KMS-11 (cell line): ENCODE measurements around the gene F8.
A peak's percentile ranks its signal among the peaks of the same experiment; 100 is the strongest.

Experiments
- H2AFZ ChIP-seq: fragments of 200-600 bp; sonication (generic); 2 replicates; pipeline ENCODE4 v1.6.1; 2016; ENCODE audit warnings: antibody characterized with exemption, mixed run types, low read depth
- H3K27ac ChIP-seq: fragments of 200-600 bp; sonication (generic); 2 replicates; pipeline ENCODE4 v1.6.1; 2016; ENCODE audit warnings: mild to moderate bottlenecking, mixed run types
- H3K27me3 ChIP-seq: fragments of 200-600 bp; sonication (generic); 2 replicates; pipeline ENCODE4 v1.6.1; 2017; ENCODE audit warnings: mild to moderate bottlenecking, low read depth, mixed run types, moderate library complexity; ENCODE audit not compliant: insufficient read depth
- H3K36me3 ChIP-seq: fragments of 200-600 bp; sonication (generic); 2 replicates; pipeline ENCODE4 v1.6.1; 2017; ENCODE audit warnings: mild to moderate bottlenecking, mixed run types; ENCODE audit not compliant: insufficient read depth
- H3K4me1 ChIP-seq: fragments of 200-600 bp; sonication (generic); 2 replicates; pipeline ENCODE4 v1.6.1; 2016; ENCODE audit warnings: mild to moderate bottlenecking, low read depth, mixed run types; ENCODE audit not compliant: poor library complexity, severe bottlenecking
- H3K4me2 ChIP-seq: fragments of 200-600 bp; sonication (generic); 2 replicates; pipeline ENCODE4 v1.7.0; 2016; ENCODE audit warnings: mild to moderate bottlenecking, mixed run types
- H3K4me3 ChIP-seq: fragments of 200-600 bp; sonication (generic); IDR thresholded peaks from 2 replicates; pipeline ENCODE4 v1.6.1; 2017; ENCODE audit warnings: low read depth, low read length, mixed read lengths; ENCODE audit not compliant: insufficient read depth
- H3K79me2 ChIP-seq: fragments of 200-600 bp; sonication (generic); 2 replicates; pipeline ENCODE4 v1.6.1; 2016; ENCODE audit warnings: low read depth, mixed run types; ENCODE audit not compliant: insufficient read depth
- H3K9ac ChIP-seq: fragments of 200-600 bp; sonication (generic); 2 replicates; pipeline ENCODE4 v1.6.1; 2016; ENCODE audit warnings: mild to moderate bottlenecking, mixed run types
- H4K20me1 ChIP-seq: fragments of 200-600 bp; sonication (generic); 2 replicates; pipeline ENCODE4 v1.6.1; 2016; ENCODE audit warnings: mild to moderate bottlenecking, mixed run types; ENCODE audit not compliant: insufficient read depth
- CTCF ChIP-seq: fragments of 200-600 bp; sonication (generic); conservative IDR thresholded peaks from 2 replicates; pipeline ENCODE4 v1.6.1; 2017; ENCODE audit warnings: low read depth, mild to moderate bottlenecking, antibody characterized with exemption, low read length, moderate library complexity, mixed read lengths

F8 gene

DNA sequence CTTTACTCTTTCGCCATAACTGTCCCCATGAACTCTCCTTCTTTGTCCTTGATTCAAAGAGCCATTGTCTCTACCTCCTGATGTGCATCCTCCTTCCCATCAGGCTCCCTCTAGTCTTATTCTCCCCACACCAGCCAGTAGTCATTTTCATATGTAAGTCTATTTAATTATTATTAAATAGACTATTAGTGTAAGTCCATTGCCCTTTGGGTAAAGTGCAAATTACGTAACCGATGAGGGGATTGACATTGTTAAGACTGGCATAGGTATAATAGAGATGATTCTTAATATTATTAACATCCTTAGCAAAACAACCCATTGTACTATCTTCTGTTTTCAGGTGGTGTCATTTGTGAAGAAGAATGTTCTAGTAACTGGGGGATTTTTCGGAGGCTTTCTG lies 31.7 kb upstream of the F8 start:
- Histone ChIP-seq H2AFZ (no peak overlapping the region), H3K36me3 (no peaks in the 10 kb centered on the region), H3K27me3 (no peaks in the 10 kb centered on the region), H3K4me3 (no peak overlapping the region), H3K4me1 (no peaks in the 10 kb centered on the region), H3K27ac (no peak overlapping the region), H4K20me1 (no peaks in the 10 kb centered on the region), H3K4me2 (no peak overlapping the region), H3K9ac (no peak overlapping the region), H3K79me2 (no peaks in the 10 kb centered on the region)
- TF ChIP-seq CTCF, result no peak

- H3K4me2 ChIP-seq, result no peak overlapping the region
- H3K4me1 ChIP-seq, result no peaks in the 10 kb centered on the region
- TF ChIP-seq CTCF, result no peak
- no peak overlapping the region for H2AFZ ChIP-seq
- no peaks in the 10 kb centered on the region for H3K36me3 ChIP-seq
- no peak overlapping the region for H3K4me3 ChIP-seq
- H4K20me1 ChIP-seq, result no peaks in the 10 kb centered on the region
- H3K9ac ChIP-seq, result no peak overlapping the region
- no peaks in the 10 kb centered on the region for H3K79me2 ChIP-seq
- no peaks in the 10 kb centered on the region for H3K27me3 ChIP-seq
- no peak overlapping the region for H3K27ac ChIP-seq
These were observed 31.1 kb upstream of the F8 start for GRCh38 chrX:155053656-155054055.

GRCh38 chrX:155052738-155053498 lies 30.4 kb upstream of the F8 start:
- no peaks in the 10 kb centered on the region for H3K36me3 ChIP-seq
- H3K4me2 ChIP-seq, result no peak overlapping the region
- no peak overlapping the region for H3K9ac ChIP-seq
- no peak overlapping the region for H2AFZ ChIP-seq
- no peaks in the 10 kb centered on the region for H3K79me2 ChIP-seq
- no peaks in the 10 kb centered on the region for H3K4me1 ChIP-seq
- no peak overlapping the region for H3K27ac ChIP-seq
- TF ChIP-seq CTCF, result no peak
- H3K4me3 ChIP-seq, result no peak overlapping the region
- H3K27me3 ChIP-seq, result no peaks in the 10 kb centered on the region
- no peaks in the 10 kb centered on the region for H4K20me1 ChIP-seq

DNA sequence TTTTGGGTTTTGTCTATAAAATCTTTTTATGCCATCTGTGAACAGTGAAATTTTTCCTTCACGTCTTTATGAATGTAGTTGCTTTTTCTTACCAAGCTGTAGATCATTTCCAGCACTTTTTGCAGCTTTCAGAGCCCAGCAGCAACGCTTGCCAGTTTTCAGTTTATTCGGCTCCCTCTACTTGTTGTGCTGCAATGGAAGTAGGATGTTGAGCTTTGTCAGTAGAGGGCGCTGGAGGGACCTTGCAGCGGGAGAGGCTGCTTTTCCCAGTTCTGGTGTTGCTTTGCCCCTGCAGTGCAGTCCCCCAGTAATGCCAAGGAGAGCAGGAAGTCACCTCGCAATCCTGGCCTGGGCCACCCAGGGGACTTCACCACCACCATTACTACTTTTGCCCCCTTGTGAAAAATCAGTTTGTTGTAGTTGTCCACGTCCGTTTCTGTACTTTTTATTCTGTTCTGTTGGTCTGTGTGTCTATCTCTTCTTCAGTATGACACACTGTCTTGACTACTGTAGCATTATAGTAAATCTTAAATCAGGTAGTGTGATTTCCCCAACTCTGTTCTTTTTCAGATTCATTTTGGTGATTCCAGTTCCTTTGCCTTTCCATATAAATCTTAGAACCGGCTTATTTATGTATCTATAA lies 26.6 kb upstream of the F8 start:
- no peak overlapping the region for H2AFZ ChIP-seq
- no peak overlapping the region for H3K4me3 ChIP-seq
- no peak overlapping the region for H3K9ac ChIP-seq
- TF ChIP-seq CTCF, result peak; percentile 71
- H3K4me2 ChIP-seq, result no peak overlapping the region
- no peaks in the 10 kb centered on the region for H3K79me2 ChIP-seq
- H3K27ac ChIP-seq, result no peak overlapping the region
- H3K36me3 ChIP-seq, result no peaks in the 10 kb centered on the region
- no peaks in the 10 kb centered on the region for H4K20me1 ChIP-seq
- no peaks in the 10 kb centered on the region for H3K4me1 ChIP-seq
- H3K27me3 ChIP-seq, result no peaks in the 10 kb centered on the region
